SK-N-SH treated with all-trans-retinoic acid at 6 μM for 48 hours (cell line): ENCODE data around the gene GMEB2.

Experiments used
- ATAC-seq: fragments of 200-7000 bp; cut with Tn5 transposase; 3 replicates; pipeline ENCODE4 v1.9.1; 2020; ENCODE audit warnings: mild to moderate bottlenecking, moderate library complexity
- ARNTL ChIP-seq: fragments of 450-650 bp; formaldehyde crosslinking; IDR thresholded peaks from 2 replicates; pipeline ENCODE4 v1.5.0; 2020; ENCODE audit warnings: low read depth, mild to moderate bottlenecking, moderate library complexity, borderline replicate concordance
- CSDC2 ChIP-seq: fragments of 250-450 bp; sonication (Bioruptor Pico); IDR thresholded peaks from 2 replicates; pipeline ENCODE4 v1.5.0; 2020; ENCODE audit warnings: mild to moderate bottlenecking, moderate library complexity
- ESRRG ChIP-seq: fragments of 250-450 bp; sonication (Bioruptor Pico); IDR thresholded peaks from 2 replicates; pipeline ENCODE4 v1.6.1; 2021; ENCODE audit warnings: mild to moderate bottlenecking
- ISL1 ChIP-seq: fragments of 250-450 bp; sonication (Bioruptor Pico); IDR thresholded peaks from 2 replicates; pipeline ENCODE4 v2.1.2; 2022; ENCODE audit warnings: mild to moderate bottlenecking, moderate library complexity
- OSR1 ChIP-seq: fragments of 250-450 bp; sonication (Bioruptor Pico); IDR thresholded peaks from 2 replicates; pipeline ENCODE4 v1.8.0; 2022; ENCODE audit warnings: moderate library complexity, mild to moderate bottlenecking, inconsistent platforms
- PPARA ChIP-seq: fragments of 250-450 bp; sonication (Bioruptor Pico); IDR thresholded peaks from 2 replicates; pipeline ENCODE4 v1.5.0; 2020; ENCODE audit warnings: mild to moderate bottlenecking, borderline replicate concordance
- RARB ChIP-seq: fragments of 250-450 bp; sonication (Bioruptor Pico); IDR thresholded peaks from 2 replicates; pipeline ENCODE4 v1.8.0; 2021; ENCODE audit warnings: mild to moderate bottlenecking, moderate library complexity
- SNAI2 ChIP-seq: fragments of 250-450 bp; sonication (Bioruptor Pico); IDR thresholded peaks from 2 replicates; pipeline ENCODE4 v1.5.0; 2020; ENCODE audit warnings: mild to moderate bottlenecking, moderate library complexity
- TCF4 ChIP-seq: fragments of 250-450 bp; sonication (Bioruptor Pico); IDR thresholded peaks from 2 replicates; pipeline ENCODE4 v1.8.0; 2021; ENCODE audit warnings: mild to moderate bottlenecking, moderate library complexity, borderline replicate concordance
- TOX ChIP-seq: fragments of 250-450 bp; sonication (Bioruptor Pico); IDR thresholded peaks from 2 replicates; pipeline ENCODE4 v1.8.0; 2021; ENCODE audit warnings: mild to moderate bottlenecking, moderate library complexity, borderline replicate concordance
- ZC3H10 ChIP-seq: fragments of 250-450 bp; sonication (Bioruptor Pico); IDR thresholded peaks from 2 replicates; pipeline ENCODE4 v1.5.1; 2021; ENCODE audit warnings: mild to moderate bottlenecking, moderate library complexity
- ZFP3 ChIP-seq: fragments of 250-450 bp; sonication (Bioruptor Pico); IDR thresholded peaks from 2 replicates; pipeline ENCODE4 v1.5.0; 2020; ENCODE audit warnings: mild to moderate bottlenecking, moderate library complexity
- ZFP30 ChIP-seq: fragments of 450-650 bp; formaldehyde crosslinking; IDR thresholded peaks from 2 replicates; pipeline ENCODE4 v1.5.0; 2022; ENCODE audit warnings: mild to moderate bottlenecking, moderate library complexity
- ZNF565 ChIP-seq: fragments of 450-650 bp; formaldehyde crosslinking; conservative IDR thresholded peaks from 2 replicates; pipeline ENCODE4 v1.5.0; 2020; ENCODE audit warnings: low read depth, mild to moderate bottlenecking, moderate library complexity
- ZNF70 ChIP-seq: fragments of 450-650 bp; formaldehyde crosslinking; IDR thresholded peaks from 2 replicates; pipeline ENCODE4 v1.5.0; 2020; ENCODE audit warnings: mild to moderate bottlenecking, moderate library complexity
- ZNF8 ChIP-seq: fragments of 450-650 bp; formaldehyde crosslinking; IDR thresholded peaks from 2 replicates; pipeline ENCODE4 v1.5.0; 2020; ENCODE audit warnings: mild to moderate bottlenecking, moderate library complexity
- TF ChIP-seq, protein P1 (sequence below): fragments of 250-450 bp; sonication (Bioruptor Pico); IDR thresholded peaks from 2 replicates; pipeline ENCODE4 v1.8.0; 2020; ENCODE audit warnings: mild to moderate bottlenecking, moderate library complexity, borderline replicate concordance
- TF ChIP-seq, protein P2 (sequence below): fragments of 250-450 bp; sonication (Bioruptor Pico); IDR thresholded peaks from 2 replicates; pipeline ENCODE4 v1.8.0; 2021; ENCODE audit warnings: low read depth, mild to moderate bottlenecking, moderate library complexity, borderline replicate concordance
- TF ChIP-seq, protein P3 (sequence below): fragments of 250-450 bp; sonication (Bioruptor Pico); IDR thresholded peaks from 2 replicates; pipeline ENCODE4 v1.5.1; 2020; ENCODE audit warnings: low read depth, mild to moderate bottlenecking, moderate library complexity
- TF ChIP-seq, protein P4 (sequence below): fragments of 250-450 bp; sonication (Bioruptor Pico); IDR thresholded peaks from 2 replicates; pipeline ENCODE4 v1.5.0; 2020; ENCODE audit warnings: mild to moderate bottlenecking, moderate library complexity

GMEB2 gene

DNA sequence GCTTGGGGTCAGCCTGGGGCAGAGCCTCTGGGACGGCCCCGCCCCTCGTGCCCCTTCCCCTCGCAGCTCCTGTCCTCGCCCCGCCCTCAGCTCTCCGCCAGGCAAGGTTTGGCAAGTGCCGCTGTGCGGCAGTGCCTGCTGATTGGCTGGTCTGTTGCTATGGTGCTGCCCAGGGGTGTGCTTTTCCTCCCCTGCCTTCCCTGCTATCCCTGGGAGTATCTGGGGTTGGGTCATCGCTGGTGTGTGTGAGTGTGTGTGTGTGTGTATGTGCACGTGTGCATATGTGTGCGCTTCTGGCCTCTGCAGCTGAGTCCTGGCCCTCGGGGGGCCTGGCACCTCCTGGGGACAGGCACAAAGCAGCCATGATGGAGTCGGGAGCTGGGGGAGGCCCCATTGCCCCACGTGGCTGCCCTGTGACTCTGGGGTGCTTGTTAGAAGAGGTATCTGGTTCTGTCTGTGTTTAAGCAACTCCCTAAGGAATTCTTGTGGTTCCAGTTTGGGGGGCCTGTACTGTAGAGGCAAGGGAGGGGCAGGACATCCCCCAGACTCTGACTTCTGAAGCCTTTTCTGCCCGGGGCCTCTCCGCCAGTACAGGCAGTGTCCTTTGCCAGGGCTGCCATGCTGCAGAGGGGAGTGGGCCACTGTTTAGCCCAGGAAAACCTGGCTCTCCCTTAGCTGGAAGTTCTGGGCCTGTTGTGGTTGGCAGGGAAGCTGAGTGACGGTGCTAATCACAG lies 38.1 kb upstream of the GMEB2 start:
- no peak; the same call in 2 of the 3 replicates for ATAC-seq

DNA sequence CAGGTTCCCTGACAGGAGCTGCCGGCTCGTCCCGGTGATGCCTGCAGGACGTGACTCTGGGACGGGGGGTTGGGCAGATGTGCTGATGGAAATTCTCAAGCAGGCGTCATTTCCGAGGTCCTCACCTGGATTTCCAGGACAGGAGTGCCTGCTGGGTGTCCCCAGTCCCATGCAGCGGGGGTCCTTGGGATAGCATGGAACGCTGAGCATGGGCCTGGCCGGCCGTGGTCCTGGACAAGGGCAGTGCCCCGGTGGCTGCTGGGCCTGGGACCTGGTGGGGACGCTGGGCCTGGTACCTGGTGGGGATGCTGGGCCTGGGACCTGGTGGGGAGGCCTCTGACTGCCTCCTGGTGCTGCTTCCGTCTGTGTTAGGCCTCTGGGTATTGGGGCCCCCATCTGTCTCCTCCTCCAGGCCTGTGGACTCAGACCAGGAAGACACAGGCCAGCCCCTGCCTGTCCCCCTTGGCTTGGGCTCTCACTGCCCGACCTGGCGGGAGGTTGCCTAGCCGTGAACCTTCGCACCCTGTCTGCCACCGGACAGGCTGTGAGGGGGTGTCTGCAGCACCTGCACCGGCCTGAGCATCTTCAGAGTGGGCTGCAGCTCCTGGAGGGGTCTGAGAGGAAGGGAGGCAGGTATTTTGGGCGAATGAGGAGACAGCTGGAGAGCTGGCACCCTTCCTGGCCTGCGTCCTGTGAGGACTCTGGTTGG lies 37.4 kb upstream of the GMEB2 start:
- ATAC-seq, result no peak
- TF ChIP-seq ZC3H10 (CRISPR knock-in tag) (no peak), SNAI2 (CRISPR knock-in tag) (no peak), ZFP30 (no peak), CSDC2 (no peak), ZFP3 (CRISPR knock-in tag) (no peak), ZNF8 (CRISPR knock-in tag) (no peak), ZNF565 (CRISPR knock-in tag) (no peak)
- TF ChIP-seq, protein P1, sequence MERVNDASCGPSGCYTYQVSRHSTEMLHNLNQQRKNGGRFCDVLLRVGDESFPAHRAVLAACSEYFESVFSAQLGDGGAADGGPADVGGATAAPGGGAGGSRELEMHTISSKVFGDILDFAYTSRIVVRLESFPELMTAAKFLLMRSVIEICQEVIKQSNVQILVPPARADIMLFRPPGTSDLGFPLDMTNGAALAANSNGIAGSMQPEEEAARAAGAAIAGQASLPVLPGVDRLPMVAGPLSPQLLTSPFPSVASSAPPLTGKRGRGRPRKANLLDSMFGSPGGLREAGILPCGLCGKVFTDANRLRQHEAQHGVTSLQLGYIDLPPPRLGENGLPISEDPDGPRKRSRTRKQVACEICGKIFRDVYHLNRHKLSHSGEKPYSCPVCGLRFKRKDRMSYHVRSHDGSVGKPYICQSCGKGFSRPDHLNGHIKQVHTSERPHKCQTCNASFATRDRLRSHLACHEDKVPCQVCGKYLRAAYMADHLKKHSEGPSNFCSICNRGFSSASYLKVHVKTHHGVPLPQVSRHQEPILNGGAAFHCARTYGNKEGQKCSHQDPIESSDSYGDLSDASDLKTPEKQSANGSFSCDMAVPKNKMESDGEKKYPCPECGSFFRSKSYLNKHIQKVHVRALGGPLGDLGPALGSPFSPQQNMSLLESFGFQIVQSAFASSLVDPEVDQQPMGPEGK (CRISPR knock-in tag), result no peak
- TF ChIP-seq, protein P2, sequence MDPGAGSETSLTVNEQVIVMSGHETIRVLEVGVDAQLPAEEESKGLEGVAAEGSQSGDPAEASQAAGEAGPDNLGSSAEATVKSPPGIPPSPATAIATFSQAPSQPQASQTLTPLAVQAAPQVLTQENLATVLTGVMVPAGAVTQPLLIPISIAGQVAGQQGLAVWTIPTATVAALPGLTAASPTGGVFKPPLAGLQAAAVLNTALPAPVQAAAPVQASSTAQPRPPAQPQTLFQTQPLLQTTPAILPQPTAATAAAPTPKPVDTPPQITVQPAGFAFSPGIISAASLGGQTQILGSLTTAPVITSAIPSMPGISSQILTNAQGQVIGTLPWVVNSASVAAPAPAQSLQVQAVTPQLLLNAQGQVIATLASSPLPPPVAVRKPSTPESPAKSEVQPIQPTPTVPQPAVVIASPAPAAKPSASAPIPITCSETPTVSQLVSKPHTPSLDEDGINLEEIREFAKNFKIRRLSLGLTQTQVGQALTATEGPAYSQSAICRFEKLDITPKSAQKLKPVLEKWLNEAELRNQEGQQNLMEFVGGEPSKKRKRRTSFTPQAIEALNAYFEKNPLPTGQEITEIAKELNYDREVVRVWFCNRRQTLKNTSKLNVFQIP (CRISPR knock-in tag), result no peak
- TF ChIP-seq, protein P3, sequence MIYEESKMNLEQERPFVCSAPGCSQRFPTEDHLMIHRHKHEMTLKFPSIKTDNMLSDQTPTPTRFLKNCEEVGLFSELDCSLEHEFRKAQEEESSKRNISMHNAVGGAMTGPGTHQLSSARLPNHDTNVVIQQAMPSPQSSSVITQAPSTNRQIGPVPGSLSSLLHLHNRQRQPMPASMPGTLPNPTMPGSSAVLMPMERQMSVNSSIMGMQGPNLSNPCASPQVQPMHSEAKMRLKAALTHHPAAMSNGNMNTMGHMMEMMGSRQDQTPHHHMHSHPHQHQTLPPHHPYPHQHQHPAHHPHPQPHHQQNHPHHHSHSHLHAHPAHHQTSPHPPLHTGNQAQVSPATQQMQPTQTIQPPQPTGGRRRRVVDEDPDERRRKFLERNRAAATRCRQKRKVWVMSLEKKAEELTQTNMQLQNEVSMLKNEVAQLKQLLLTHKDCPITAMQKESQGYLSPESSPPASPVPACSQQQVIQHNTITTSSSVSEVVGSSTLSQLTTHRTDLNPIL (CRISPR knock-in tag), result no peak

More for the DNA sequence above, 38.1 kb upstream of the GMEB2 start:
- no peak for TF ChIP-seq PPARA (CRISPR knock-in tag)
- TF ChIP-seq ZFP3 (CRISPR knock-in tag), result no peak
- TF ChIP-seq ZC3H10 (CRISPR knock-in tag), result no peak
- TF ChIP-seq ZNF70 (CRISPR knock-in tag), result no peak
- TF ChIP-seq, protein P1 (CRISPR knock-in tag), result no peak
- no peak for TF ChIP-seq ISL1 (CRISPR knock-in tag)
- no peak for TF ChIP-seq ZNF565 (CRISPR knock-in tag)
- no peak for TF ChIP-seq ESRRG (CRISPR knock-in tag)
- TF ChIP-seq CSDC2, result no peak
- TF ChIP-seq OSR1 (CRISPR knock-in tag), result no peak
- no peak for TF ChIP-seq ARNTL (CRISPR knock-in tag)
- no peak for TF ChIP-seq TOX (CRISPR knock-in tag)
- TF ChIP-seq, all 23 proteins: peak for 0

DNA sequence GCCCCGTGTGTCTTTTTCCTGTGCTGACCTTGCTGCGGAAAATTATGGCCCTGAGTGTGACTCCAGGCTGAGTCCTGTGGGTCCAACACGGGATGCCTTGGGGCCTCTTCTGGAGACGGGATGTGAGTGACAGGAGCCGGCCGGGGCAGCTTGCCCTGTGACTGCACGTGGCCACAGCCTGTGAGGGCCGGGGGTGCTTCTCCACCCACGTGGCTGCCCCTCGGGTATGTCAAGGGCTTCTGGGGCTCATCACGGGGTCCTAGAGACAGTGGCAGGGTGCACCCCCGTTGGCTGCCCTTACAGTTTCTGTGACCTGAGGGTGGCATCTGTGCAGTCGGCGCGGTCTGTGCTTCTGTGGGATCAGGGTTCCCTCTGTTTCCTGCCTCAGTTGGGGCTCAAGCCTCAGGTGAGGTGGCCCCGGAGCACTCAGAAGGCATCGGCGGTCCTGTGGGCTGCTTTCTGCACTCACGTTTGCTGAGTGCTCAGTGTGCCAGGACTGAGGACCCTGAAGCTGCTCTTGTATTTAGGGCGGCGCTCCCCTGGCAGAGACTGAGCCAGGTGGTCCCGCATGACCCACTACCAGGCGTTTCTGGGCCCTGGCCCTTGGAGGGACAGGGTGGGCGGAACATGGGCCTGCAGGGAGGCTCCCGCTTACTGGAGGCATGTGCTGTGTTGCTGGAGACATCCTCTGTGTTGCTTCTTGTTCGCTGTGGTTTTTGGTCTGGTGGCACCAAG lies 36.6 kb upstream of the GMEB2 start:
- no peak for ATAC-seq
- TF ChIP-seq ZNF70 (CRISPR knock-in tag), result no peak
- TF ChIP-seq, protein P1 (CRISPR knock-in tag), result no peak
- TF ChIP-seq ISL1 (CRISPR knock-in tag), result no peak
- TF ChIP-seq, protein P4, sequence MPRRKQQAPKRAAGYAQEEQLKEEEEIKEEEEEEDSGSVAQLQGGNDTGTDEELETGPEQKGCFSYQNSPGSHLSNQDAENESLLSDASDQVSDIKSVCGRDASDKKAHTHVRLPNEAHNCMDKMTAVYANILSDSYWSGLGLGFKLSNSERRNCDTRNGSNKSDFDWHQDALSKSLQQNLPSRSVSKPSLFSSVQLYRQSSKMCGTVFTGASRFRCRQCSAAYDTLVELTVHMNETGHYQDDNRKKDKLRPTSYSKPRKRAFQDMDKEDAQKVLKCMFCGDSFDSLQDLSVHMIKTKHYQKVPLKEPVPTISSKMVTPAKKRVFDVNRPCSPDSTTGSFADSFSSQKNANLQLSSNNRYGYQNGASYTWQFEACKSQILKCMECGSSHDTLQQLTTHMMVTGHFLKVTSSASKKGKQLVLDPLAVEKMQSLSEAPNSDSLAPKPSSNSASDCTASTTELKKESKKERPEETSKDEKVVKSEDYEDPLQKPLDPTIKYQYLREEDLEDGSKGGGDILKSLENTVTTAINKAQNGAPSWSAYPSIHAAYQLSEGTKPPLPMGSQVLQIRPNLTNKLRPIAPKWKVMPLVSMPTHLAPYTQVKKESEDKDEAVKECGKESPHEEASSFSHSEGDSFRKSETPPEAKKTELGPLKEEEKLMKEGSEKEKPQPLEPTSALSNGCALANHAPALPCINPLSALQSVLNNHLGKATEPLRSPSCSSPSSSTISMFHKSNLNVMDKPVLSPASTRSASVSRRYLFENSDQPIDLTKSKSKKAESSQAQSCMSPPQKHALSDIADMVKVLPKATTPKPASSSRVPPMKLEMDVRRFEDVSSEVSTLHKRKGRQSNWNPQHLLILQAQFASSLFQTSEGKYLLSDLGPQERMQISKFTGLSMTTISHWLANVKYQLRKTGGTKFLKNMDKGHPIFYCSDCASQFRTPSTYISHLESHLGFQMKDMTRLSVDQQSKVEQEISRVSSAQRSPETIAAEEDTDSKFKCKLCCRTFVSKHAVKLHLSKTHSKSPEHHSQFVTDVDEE (CRISPR knock-in tag), result no peak
- no peak for TF ChIP-seq TCF4 (CRISPR knock-in tag)
- TF ChIP-seq RARB, result no peak
- TF ChIP-seq, protein P2 (CRISPR knock-in tag), result no peak
- no peak for TF ChIP-seq SNAI2 (CRISPR knock-in tag)
- no peak for TF ChIP-seq ZNF8 (CRISPR knock-in tag)
- TF ChIP-seq TOX (CRISPR knock-in tag), result no peak
- TF ChIP-seq ZNF565 (CRISPR knock-in tag), result no peak
- no peak for TF ChIP-seq PPARA (CRISPR knock-in tag)
- no peak for TF ChIP-seq ZFP30
- no peak for TF ChIP-seq CSDC2
